ENCODE results near the gene TBC1D5.
"Not testable (repeated sequence)": the region's sequence is repeated elsewhere in the genome, so short reads cannot be mapped to it uniquely, and the experiment has no call there.

The TBC1D5 gene

DNA sequence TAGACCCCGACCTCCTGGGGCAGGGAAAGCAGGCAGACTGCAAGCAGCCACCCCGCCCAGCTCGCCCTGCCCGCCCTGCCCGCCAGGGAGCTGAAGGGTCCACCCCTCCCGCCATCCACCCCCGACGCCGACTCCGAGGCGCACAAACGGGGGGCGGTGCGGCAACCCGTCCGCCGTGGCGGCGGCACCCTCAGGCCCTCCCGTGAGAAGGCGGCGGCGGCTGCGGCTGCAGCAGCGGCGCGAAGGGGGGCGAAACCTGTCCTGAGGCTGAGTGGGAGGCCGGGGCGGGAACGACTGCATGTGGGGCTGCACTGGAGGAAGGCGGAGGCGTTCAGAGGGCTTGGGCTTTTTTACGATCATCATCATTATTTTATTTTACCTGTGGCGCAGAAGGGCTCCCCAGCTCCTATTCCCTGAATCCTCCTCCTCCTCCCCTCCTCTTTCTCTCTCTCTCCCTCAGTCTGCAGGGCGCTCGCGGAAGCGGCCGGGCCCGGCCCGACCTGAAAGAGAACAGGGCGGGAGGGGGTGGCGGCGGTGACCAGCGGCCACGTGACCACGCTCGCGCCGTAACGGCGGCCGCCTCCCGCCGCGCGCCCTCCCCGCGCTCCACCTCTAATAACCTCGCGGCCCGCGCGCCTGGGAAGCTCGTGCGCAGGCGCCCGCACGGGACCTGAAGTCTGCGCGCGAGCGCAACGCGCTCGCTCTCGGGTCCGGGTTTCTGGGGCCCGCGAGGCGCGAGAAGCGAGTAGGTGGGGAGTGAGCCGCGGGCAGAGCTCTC lies at the start of gene TBC1D5:
Gene TBC1D5, minus strand, starts transcription at position 530 of the 778 bp plus-strand sequence. CDS start 234,061 bp downstream, outside the sequence.
- peak; percentile 89 to 92 for DNase-seq

DNA sequence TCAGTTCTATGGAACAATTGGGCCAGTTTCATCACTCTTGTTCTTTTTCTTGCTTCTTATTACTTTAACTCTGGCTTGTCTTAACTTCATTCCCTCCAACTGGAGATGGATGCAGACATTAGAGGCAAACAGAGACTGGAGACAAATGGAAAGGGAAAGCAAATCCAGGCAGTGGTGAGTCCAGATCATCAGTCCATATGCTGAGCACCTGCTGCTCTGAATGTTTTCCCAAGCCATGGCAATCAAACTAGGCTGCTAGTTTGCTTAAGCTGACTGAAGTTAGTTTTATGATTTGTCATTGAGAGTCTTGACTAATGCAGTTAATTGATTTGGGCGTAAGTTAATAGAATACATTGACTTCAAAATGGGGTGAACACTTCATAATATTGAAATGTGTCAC lies 41.0 kb upstream of the TBC1D5 start:
- no peak for DNase-seq

GRCh38 chr3:17782751-17783150 lies 40.3 kb upstream of the TBC1D5 start:
- no peak for DNase-seq

- DNase-seq, result not testable (repeated sequence)
Measured at GRCh38 chr3:17780369-17780768, 37.9 kb upstream of the TBC1D5 start.

DNA sequence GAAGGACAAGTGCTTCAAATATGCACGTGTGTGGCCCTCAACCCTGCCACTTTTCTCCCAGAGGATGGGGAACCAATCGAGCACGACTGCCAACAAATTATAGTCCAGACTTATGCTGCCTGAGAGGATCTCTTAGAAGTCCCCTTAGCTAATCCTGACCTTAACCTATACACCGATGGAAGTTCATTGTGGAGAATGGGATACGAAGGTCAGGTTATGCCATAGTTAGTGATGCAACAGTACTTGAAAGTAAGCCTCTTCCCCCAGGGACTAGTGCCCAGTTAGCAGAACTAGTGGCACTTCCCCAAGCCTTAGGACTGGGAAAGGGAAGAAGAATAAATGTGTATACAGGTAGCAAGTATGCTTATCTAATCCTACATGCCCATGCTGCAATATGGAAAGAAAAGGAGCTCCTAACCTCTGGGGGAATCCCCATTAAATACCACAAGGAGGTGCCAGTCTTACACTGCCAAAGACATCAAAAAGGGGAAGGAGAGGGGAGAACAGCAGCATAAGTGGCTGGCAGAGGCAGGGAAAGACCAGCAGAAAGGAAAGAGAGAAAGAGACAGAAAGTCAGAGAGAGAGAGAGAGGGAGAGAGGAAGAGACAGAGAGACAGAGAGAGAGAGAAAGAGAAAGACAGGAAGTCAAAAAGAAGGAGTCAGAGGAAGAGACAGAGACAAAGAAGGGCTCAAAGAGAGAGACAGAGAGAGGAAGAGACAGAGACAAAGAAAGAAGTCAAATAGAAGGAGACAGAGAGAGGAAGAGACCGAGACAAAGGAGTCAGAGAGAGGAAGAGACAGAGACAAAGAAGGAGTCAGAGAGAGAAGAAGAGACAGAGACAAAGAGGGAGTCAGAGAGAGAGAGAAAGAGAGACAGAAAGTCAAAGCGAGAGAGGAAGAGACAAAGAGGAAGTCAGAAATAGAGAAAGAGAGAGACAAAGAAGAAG lies 37.1 kb upstream of the TBC1D5 start:
- not testable (repeated sequence) for DNase-seq

DNA sequence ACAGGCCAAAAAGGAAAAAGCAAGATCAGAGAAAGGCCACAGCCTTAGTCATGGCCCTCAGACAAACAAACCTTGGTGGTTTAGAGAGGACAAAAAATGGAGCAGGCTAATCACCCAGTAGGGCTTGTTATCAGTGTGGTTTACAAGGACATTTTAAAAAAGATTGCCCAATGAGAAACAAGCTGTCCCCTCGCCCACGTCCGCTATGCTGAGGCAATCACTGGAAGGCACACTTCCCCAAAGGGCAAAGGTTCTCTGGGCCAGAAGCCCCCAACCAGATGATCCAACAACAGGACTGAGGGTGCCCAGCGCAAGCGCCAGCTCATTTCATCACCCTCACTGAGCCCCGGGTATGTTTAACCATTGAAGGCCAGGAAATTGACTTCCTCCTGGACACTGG lies 34.9 kb upstream of the TBC1D5 start:
- not testable (repeated sequence) for DNase-seq

DNA sequence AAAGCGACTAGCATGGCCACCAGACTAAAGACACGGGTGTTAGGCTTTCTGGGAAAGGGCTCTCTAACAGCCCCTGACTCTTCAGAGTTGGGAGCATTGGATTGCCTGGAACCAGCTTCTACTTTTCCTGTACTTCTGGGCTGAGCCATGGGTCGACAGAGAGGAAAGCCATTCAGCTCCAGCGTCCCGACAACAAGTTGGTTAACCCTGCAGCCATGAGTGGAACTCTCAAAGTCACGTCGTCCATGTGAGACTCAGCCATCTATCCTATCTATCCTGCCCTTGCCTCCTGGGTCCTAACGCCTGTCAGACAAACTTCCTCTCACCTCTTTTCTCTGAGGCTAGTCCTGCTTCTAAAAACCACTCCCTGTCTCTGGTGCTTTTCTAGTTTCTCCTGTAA lies 32.6 kb upstream of the TBC1D5 start:
- no peak for DNase-seq

DNA sequence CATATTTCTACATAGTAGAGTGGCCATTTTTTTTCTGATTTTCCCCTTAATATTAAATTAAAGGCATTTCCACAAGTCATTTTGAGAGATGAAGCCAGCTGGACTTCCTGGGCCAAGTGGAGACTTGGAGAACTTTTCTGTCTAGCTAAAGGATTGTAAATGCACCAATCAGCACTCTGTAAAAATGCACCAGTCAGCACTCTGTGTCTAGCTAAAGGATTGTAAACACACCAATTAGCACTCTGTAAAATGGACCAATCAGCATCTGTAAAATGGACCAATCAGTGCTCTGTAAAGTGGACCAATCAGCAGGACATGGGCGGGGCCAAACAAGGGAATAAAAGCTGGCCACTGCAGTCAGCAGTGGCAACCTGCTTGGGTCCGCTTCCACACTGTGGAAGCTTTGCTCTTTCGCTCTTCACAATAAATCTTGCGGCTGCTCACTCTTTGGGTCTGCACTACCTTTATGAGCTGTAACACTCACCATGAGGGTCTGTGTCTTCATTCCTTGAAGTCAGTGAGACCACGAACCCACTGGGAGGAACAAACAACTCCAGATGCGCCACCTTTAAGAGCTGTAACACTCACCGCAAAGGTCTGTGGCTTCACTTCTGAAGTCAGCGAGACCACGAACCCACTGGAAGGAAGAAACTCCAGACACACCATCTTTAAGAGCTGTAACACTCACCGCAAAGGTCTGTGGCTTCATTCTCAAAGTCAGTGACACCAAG lies 31.9 kb upstream of the TBC1D5 start:
- DNase-seq, result not testable (repeated sequence)

GRCh38 chr3:17772556-17772955 lies 30.1 kb upstream of the TBC1D5 start:
- DNase-seq, result no peak

GRCh38 chr3:17771177-17772017 lies 29.0 kb upstream of the TBC1D5 start:
- no peak for DNase-seq

GRCh38 chr3:17770682-17771081 lies 28.3 kb upstream of the TBC1D5 start:
- DNase-seq, result no peak

DNA sequence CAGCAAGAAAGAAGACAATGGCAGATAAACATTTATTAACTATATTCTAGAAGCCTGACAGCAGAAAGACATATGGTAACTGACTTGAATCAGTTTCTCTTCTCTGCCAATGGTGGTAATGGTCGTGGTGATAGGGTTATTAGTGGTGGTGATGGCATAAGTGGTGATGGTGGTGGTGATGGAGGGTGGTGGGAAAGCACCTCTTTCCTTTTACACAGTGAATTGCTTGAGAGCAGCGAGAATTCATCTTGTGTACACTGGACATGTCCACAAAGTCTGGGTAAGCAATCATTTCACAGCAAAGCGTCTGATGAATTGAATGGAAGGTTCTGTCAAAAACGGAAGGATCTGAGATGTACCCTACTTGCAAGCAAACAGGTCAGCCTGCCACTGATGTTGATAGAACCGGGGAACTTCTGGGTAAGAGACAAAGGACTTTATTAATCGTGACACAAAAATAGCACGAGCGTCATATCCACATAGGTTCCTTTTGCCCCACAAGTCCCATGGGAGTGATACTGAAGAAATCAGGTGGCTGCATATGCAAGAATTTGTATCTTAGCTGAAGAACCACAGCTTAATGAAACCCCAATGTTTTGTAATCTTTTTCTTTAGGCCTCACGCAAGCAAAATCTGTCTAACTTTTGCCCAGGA lies 23.5 kb upstream of the TBC1D5 start:
- DNase-seq, result no peak

DNA sequence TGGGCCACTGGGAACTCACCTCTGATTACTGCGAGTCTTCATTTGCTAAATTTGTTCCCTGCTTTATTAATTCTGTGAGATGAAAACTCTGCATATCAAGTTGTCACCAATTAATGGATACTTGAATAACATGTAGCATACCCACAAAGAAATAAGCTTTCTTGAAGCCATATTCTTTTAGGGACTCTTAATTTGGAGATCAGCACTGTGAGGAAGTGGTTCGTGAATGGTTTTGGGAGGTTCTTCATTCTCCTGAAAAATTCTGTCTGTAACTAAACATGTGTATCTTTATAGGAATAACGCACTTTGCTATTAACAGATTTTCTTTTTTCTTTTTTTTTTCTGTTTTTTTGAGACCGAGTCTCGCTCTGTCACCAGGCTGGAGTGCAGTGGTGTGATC lies 19.1 kb upstream of the TBC1D5 start:
- no peak for DNase-seq

- DNase-seq, result no peak
Measured at GRCh38 chr3:17759901-17760300, 17.5 kb upstream of the TBC1D5 start.

- DNase-seq, result no peak
Measured at GRCh38 chr3:17755836-17756235, 13.4 kb upstream of the TBC1D5 start.

DNA sequence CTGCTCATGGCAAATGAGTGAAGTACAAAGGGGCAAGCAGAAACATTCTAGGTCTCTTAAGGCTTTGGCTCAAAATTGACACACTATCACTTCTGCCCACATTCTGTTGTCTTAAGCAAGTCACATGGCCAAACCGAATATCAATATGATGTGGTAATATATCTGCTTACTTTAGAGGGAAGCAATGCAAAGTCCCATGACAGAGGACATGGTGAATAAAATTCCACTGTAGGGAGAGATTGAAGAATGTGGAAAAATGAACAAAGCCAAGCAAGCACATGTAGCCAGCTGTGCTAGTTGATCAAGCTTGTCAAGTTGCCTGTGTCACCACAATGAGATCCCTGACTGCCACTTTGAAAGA lies 11.2 kb upstream of the TBC1D5 start:
- DNase-seq, result no peak

GRCh38 chr3:17752876-17753631 lies 10.6 kb upstream of the TBC1D5 start:
- no peak for DNase-seq

DNA sequence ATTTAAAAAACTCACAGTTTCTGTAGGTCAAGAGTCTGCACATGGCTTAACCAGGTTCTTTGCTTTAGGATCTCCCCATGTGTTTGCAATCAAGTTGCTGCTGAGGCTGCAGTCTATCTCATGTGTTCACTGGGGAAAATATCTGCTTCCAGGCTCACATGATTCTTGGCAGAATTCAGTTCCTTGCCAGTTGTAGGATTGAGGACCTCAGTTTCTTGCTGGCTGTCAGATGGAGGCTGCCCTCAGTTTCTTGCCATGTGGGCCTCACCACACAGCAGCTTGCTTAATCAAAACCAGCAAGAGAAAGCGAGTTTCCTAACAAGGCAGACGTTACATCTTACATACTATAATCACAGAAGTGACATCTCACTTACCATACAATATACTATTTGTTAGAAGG lies 10.0 kb upstream of the TBC1D5 start:
- DNase-seq, result no peak

DNA sequence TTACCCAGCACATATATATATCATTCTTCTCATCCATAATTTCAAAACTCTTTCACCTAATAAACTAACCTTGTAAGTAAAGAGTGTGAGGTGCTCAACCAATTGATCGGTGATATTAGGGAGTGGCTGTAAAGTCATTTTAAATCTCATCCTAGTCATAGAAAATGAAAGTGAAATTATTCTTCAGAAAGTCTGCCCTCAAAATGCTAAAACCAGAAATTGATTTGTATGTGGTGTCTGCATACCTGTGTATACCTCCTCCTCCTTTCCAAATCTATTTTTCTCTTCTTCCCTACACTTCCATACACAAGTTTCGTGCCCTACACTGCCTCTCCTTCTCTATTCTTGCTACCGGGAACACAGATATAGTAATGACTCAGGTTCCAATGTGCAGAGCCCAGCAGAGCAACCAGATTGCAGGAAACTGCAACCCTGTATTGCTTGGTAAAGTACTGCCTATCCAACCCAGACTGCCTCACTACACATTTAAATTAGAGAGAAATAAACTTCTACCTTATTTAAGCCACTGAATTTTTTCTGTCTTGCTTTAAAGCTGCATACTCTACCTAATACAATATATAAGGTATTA lies 7.4 kb upstream of the TBC1D5 start:
- DNase-seq, result no peak

GRCh38 chr3:17749281-17749680 lies 6.8 kb upstream of the TBC1D5 start:
- no peak for DNase-seq

- no peak for DNase-seq
Measured at GRCh38 chr3:17747890-17748247, 5.4 kb upstream of the TBC1D5 start.

Measured in NCI-H1930 (cell line).